HL-60 (cell line): Measurements from ENCODE around the gene GPR141.

Experiments used
- CTCF ChIP-seq: IDR thresholded peaks from one replicate; pipeline ENCODE4 v1.5.1; 2011; ENCODE audit warnings: low read length, control low read depth, inconsistent platforms; ENCODE audit not compliant: insufficient read depth
- POLR2AphosphoS5 ChIP-seq: IDR thresholded peaks from 2 replicates; pipeline ENCODE4 v1.6.1; 2012; ENCODE audit warnings: low read depth
- REST ChIP-seq: IDR thresholded peaks from 2 replicates; pipeline ENCODE4 v1.6.1; 2012; ENCODE audit warnings: low read depth; ENCODE audit not compliant: insufficient replicate concordance

- TF ChIP-seq CTCF, result no peak
- TF ChIP-seq REST, result no peak
- no peak for TF ChIP-seq POLR2AphosphoS5
These were observed 18.1 kb upstream of the GPR141 start for GRCh38 chr7:37665352-37666022.
